GM10248 (cell line): ENCODE measurements around the gene MIA.

Experiments
- CTCF ChIA-PET: fragments of 300-600 bp; sonication (Branson Sonifier 250); formaldehyde crosslinking; extraction: SDS; loops from one replicate; lab custom pipeline; 2021; ENCODE audit warnings: antibody characterized with exemption; lab: Yijun Ruan, JAX
- POLR2A ChIA-PET: fragments of 350-650 bp; sonication (Branson Sonifier 250); formaldehyde crosslinking; extraction: SDS; loops from one replicate; lab custom pipeline; 2020; ENCODE audit warnings: antibody characterized with exemption; lab: Yijun Ruan, JAX
- DNase-seq: peaks from one replicate; pipeline ENCODE4 v3.0.0; 2012; ENCODE audit errors: extremely low spot score
- TF ChIP-seq, protein P1 (sequence below): IDR thresholded peaks from 2 replicates; pipeline ENCODE4 v1.5.1; 2012; ENCODE audit warnings: mild to moderate bottlenecking, low read depth; ENCODE audit errors: extremely low read depth, missing control alignments, control extremely low read depth

MIA gene

DNA sequence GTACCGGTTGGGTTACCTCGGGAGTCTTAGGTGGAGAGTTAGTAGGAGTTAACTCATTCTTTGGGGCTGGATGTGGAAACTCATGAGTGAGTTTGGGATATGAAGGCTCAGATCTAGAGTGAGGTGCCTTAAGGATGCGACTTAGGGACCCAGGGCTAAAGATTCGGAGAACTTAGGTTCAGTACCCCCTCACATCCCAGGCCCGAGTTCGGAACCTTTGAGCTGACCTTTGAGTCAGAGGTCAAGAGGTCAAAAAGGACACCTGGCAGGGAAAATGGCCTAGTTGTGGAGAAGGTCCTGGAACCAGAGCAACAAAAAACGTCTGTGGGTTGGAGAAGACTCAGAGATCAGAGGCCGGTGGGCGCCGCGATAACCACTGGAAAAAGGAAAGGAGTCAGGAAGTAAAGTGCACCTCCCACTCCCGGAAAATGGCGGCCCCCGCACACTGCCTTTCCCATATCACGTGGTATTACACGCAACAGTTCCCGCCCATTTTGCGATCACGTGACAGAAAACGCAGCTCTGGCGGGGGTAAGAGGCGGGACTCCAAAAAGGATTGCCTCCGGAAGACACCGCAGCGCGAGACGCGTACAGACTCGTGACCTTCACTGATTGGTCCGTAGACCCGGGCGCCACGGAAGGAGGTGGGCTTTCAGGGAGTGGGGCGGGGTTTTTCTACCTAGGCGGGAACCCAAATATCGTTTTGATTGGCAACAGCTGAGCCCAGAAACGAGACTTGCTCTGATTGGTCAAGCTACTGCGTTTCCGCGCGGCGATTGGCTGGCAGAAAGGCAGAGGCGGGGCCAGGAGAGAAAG is 25.1 kb upstream of the MIA start, which contains the start of gene ACTMAP:
Gene ACTMAP, minus strand, starts transcription at position 420 of the 816 bp plus-strand sequence. CDS start 674 bp downstream, outside the sequence.
- ChIA-PET CTCF (interaction anchor here (1.0 to 1.3 kb wide), 4 partner anchors 26 to 87 kb away, joined by 3 to 7 read pairs (median 4); partner anchors contain the start of gene RAB4B), POLR2A (interaction anchor here (0.5 to 1.5 kb wide), 7 partner anchors 9 to 60 kb away, joined by 3 to 21 read pairs (median 5); partner anchors contain the start of genes COQ8B, EGLN2, ITPKC and NUMBL)
- TF ChIP-seq, protein P1, sequence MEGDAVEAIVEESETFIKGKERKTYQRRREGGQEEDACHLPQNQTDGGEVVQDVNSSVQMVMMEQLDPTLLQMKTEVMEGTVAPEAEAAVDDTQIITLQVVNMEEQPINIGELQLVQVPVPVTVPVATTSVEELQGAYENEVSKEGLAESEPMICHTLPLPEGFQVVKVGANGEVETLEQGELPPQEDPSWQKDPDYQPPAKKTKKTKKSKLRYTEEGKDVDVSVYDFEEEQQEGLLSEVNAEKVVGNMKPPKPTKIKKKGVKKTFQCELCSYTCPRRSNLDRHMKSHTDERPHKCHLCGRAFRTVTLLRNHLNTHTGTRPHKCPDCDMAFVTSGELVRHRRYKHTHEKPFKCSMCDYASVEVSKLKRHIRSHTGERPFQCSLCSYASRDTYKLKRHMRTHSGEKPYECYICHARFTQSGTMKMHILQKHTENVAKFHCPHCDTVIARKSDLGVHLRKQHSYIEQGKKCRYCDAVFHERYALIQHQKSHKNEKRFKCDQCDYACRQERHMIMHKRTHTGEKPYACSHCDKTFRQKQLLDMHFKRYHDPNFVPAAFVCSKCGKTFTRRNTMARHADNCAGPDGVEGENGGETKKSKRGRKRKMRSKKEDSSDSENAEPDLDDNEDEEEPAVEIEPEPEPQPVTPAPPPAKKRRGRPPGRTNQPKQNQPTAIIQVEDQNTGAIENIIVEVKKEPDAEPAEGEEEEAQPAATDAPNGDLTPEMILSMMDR = no peak
- DNase-seq = peak; percentile 99

GRCh38 chr19:40750874-40751537 is 24.3 kb upstream of the MIA start, which contains the start of gene SNRPA:
TSS of gene SNRPA (plus strand) at chr19:40751203. CDS start at chr19:40751409, 206 bp downstream.
- POLR2A ChIA-PET = interaction anchor here (0.5 to 1.5 kb wide), 7 partner anchors 8 to 60 kb away, joined by 3 to 21 read pairs (median 5); partner anchors contain the start of genes COQ8B, EGLN2, ITPKC and NUMBL
- CTCF ChIA-PET = interaction anchor here (1.0 to 1.3 kb wide), 4 partner anchors 27 to 88 kb away, joined by 3 to 7 read pairs (median 4); partner anchors contain the start of gene RAB4B
- peak; percentile 91 for DNase-seq
- TF ChIP-seq, protein P1 = no peak

DNA sequence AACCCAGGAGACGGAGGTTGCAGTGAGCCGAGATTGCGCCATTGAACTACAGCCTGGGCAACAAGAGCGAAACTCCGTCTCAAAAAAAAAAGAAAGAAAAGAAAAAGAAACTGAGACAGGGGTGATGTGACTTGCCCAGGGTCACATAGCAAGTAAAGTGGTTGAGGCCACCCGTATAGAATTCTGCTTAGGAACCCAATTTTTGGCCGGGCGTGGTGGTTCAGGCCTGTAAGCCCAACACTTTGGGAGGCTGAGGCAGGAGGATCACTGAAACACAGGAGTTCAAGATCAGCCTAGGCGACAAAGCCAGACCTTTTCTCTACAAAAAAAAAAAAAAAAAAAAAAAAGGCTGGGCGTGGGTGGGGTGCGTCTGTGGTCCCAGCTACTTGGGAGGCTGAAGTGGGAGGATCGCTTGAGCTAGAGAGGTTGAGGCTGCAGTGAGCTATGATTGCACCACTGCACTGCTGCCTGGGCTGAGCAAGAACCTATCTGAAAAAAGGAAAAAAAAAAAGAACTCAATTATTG is 23.0 kb upstream of the MIA start:
- DNase-seq = no peak
- TF ChIP-seq, protein P1 = no peak
- CTCF ChIA-PET = interaction anchor here (1.2 to 1.3 kb wide), 2 partner anchors 18 to 25 kb away, joined by 3 to 6 read pairs; partner anchors contain the start of gene RAB4B
- POLR2A ChIA-PET = interaction anchor here (0.6 to 1.0 kb wide), 4 partner anchors 25 to 107 kb away, joined by 3 to 5 read pairs (median 4); partner anchors contain the start of gene RAB4B

DNA sequence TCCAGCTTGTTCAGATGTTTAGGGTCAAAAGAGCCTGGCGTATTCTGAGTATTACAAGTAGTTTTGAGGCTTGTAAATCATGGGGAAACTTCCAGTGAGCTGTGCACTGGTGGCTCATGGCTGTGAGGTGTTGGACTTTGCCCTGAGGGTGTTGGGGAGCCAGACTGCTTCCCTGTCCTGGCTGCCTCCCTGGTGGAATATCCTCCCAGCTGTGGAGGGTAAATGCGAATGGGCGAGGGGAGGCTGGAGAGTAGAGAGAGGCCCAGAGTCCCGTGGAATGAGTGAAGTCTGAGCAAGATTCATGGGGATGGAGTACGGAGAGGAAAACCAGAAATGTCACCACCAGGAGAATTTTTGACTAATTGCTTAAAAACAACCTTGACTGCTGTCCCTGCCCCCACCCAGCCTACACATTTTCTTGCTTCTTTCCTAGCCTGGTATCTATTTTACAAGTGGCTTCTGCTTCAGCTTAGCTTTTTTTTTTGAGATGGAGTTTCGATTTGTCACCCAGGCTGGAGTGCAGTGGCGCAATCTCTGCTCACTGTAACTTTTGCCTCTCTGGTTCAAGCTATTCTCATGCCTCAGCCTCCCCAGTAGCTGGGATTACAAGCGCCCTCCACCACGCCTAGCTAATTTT is 20.6 kb upstream of the MIA start:
- ChIA-PET POLR2A (interaction anchor here (0.6 to 1.2 kb wide), 5 partner anchors 11 to 1105 kb away, joined by 3 to 9 read pairs (median 4); partner anchors contain the start of gene EGLN2), CTCF (interaction anchor here (1.0 to 2.0 kb wide), 5 partner anchors 9 to 93 kb away, joined by 3 to 9 read pairs (median 3); no protein-coding TSS in a partner anchor)
- TF ChIP-seq, protein P1 = no peak
- no peak for DNase-seq

- ChIA-PET CTCF (interaction anchor here (1.2 to 2.0 kb wide), 3 partner anchors 11 to 92 kb away, joined by 3 to 9 read pairs (median 3); no protein-coding TSS in a partner anchor), POLR2A (interaction anchor here (0.6 to 1.2 kb wide), 5 partner anchors 11 to 1104 kb away, joined by 3 to 9 read pairs (median 4); partner anchors contain the start of gene EGLN2)
Observed at GRCh38 chr19:40755248-40755624, 20.1 kb upstream of the MIA start.

More at GRCh38 chr19:40755248-40755624, 20.1 kb upstream of the MIA start:
- TF ChIP-seq, protein P1 = no peak
- no peak for DNase-seq
